IMR-90 (cell line): ENCODE measurements around the gene CPED1. TPM values are rescaled to one million over a fixed set of nuclear protein-coding genes. Genes with fewer than 3 reads are reported as not detected.

Experiments used
- ATAC-seq: fragments of 200-7000 bp; cut with Tn5 transposase; 2 replicates; pipeline ENCODE4 v1.9.1; 2020; ENCODE audit warnings: low read depth, mild to moderate bottlenecking, moderate library complexity
- BruUV-seq: library from RNA; stranded (reverse); fragments of 400-500 nt; replicated peaks from 2 replicates; lab custom pipeline; 2021; lab: Mats Ljungman, UMichigan
- CTCF ChIA-PET: fragments of 300-600 bp; formaldehyde crosslinking; extraction: SDS; loops from one replicate; lab custom pipeline; 2021; ENCODE audit warnings: antibody characterized with exemption; lab: Yijun Ruan, JAX
- POLR2A ChIA-PET: fragments of 300-600 bp; sonication (Branson Sonifier 250); formaldehyde crosslinking; loops from one replicate; lab custom pipeline; 2022; ENCODE audit warnings: antibody characterized with exemption; ENCODE audit not compliant: unreplicated experiment; lab: Charles Lee
- DNase-seq: peaks from one replicate; pipeline ENCODE4 v3.0.0; 2013
- H2AFZ ChIP-seq: replicated peaks from 2 replicates; pipeline ENCODE3; 2013; ENCODE audit warnings: low read length, mild to moderate bottlenecking; ENCODE audit not compliant: poor library complexity
- H2AK5ac ChIP-seq: 2 replicates; pipeline ENCODE4 v1.6.1; 2013; ENCODE audit warnings: low read depth, low read length, inconsistent platforms
- H2AK9ac ChIP-seq: replicated peaks from 2 replicates; pipeline ENCODE3; 2013; ENCODE audit warnings: mild to moderate bottlenecking, low read depth, low read length, moderate library complexity; ENCODE audit not compliant: poor library complexity
- H2BK120ac ChIP-seq: 2 replicates; pipeline ENCODE4 v1.6.1; 2013; ENCODE audit warnings: low read depth, low read length, inconsistent platforms
- H2BK15ac ChIP-seq: 3 replicates; pipeline ENCODE4 v1.6.1; 2013; ENCODE audit warnings: low read depth, low read length, inconsistent platforms
- H2BK20ac ChIP-seq: 2 replicates; pipeline ENCODE4 v1.6.1; 2013; ENCODE audit warnings: low read depth, mild to moderate bottlenecking, inconsistent platforms, low read length, moderate library complexity
- H2BK5ac ChIP-seq: 2 replicates; pipeline ENCODE4 v1.6.1; 2013; ENCODE audit warnings: mild to moderate bottlenecking, low read depth, low read length, inconsistent platforms; ENCODE audit not compliant: poor library complexity, severe bottlenecking
- H3K14ac ChIP-seq: replicated peaks from 2 replicates; pipeline ENCODE4 v1.6.1; 2013; ENCODE audit warnings: low read depth, low read length, inconsistent platforms
- H3K18ac ChIP-seq: 2 replicates; pipeline ENCODE4 v1.6.1; 2013; ENCODE audit warnings: low read depth, low read length, control low read depth
- H3K23ac ChIP-seq: 2 replicates; pipeline ENCODE4 v1.6.1; 2013; ENCODE audit warnings: low read depth, low read length, inconsistent platforms
- H3K27ac ChIP-seq: 2 replicates; pipeline ENCODE4 v1.5.1; 2013; ENCODE audit warnings: mild to moderate bottlenecking, control low read depth, low read length; ENCODE audit not compliant: insufficient read depth
- H3K27me3 ChIP-seq: 2 replicates; pipeline ENCODE4 v1.6.1; 2013; ENCODE audit warnings: low read length; ENCODE audit not compliant: control insufficient read depth, insufficient read depth
- H3K36me3 ChIP-seq: 2 replicates; pipeline ENCODE4 v1.6.1; 2013; ENCODE audit warnings: low read length, mixed read lengths; ENCODE audit not compliant: control insufficient read depth, insufficient read depth
- H3K4ac ChIP-seq: 2 replicates; pipeline ENCODE4 v1.6.1; 2013; ENCODE audit warnings: low read depth, low read length, inconsistent platforms
- H3K4me1 ChIP-seq: 2 replicates; pipeline ENCODE4 v1.6.1; 2013; ENCODE audit warnings: low read length, mixed read lengths; ENCODE audit not compliant: control insufficient read depth, insufficient read depth
- H3K4me2 ChIP-seq: 2 replicates; pipeline ENCODE4 v1.6.1; 2013; ENCODE audit warnings: low read depth, mild to moderate bottlenecking, control low read depth, low read length, moderate library complexity
- H3K4me3 ChIP-seq: 2 replicates; pipeline ENCODE4 v1.5.1; 2013; ENCODE audit warnings: low read depth, mild to moderate bottlenecking, control low read depth, low read length, moderate library complexity; ENCODE audit not compliant: insufficient read depth
- H3K56ac ChIP-seq: 2 replicates; pipeline ENCODE4 v1.6.1; 2013; ENCODE audit warnings: low read length, inconsistent platforms; ENCODE audit not compliant: insufficient read depth; ENCODE audit errors: extremely low read depth
- H3K79me1 ChIP-seq, 2 experiments: 2 replicates each; pipeline ENCODE4 v1.6.1; 2013; ENCODE audit warnings: low read length in 2 of 2, inconsistent platforms in 1 of 2, low read depth in 1 of 2
- H3K9ac ChIP-seq: 2 replicates; pipeline ENCODE4 v1.6.1; 2013; ENCODE audit warnings: low read depth, low read length, control low read depth
- H3K9me1 ChIP-seq: 2 replicates; pipeline ENCODE4 v1.6.1; 2013; ENCODE audit warnings: low read length, inconsistent platforms; ENCODE audit not compliant: insufficient read depth
- H3K9me3 ChIP-seq: 2 replicates; pipeline ENCODE4 v1.6.1; 2013; ENCODE audit warnings: low read length; ENCODE audit not compliant: control insufficient read depth, insufficient read depth
- H4K20me1 ChIP-seq: 2 replicates; pipeline ENCODE4 v1.6.1; 2013; ENCODE audit warnings: low read length, inconsistent platforms; ENCODE audit not compliant: insufficient read depth
- H4K5ac ChIP-seq: 2 replicates; pipeline ENCODE4 v1.6.1; 2013; ENCODE audit warnings: mild to moderate bottlenecking, low read depth, low read length, control low read depth
- H4K8ac ChIP-seq, 2 experiments: 2 replicates each; pipeline ENCODE4 v1.6.1; 2013; ENCODE audit warnings: low read depth in 2 of 2, low read length in 2 of 2, control low read depth in 1 of 2, inconsistent platforms in 1 of 2
- H4K91ac ChIP-seq: 2 replicates; pipeline ENCODE4 v1.6.1; 2013; ENCODE audit warnings: low read depth, low read length, inconsistent platforms; ENCODE audit not compliant: insufficient read depth
- NFE2L2 ChIP-seq: fragments of 150-350 bp; IDR thresholded peaks from 2 replicates; pipeline ENCODE4 v1.6.1; 2016; ENCODE audit warnings: low read depth, mild to moderate bottlenecking, low read length
- POLR2A ChIP-seq: IDR thresholded peaks from 2 replicates; pipeline ENCODE4 v1.6.1; 2012; ENCODE audit warnings: mild to moderate bottlenecking, low read depth, low read length
- WGBS, 2 experiments: methylation state at CpG; one replicate each; pipeline versions ENCODE4 v1.1.5 to v1.1.7; 2013; ENCODE audit warnings: missing lambda C conversion rate in 2 of 2; ENCODE audit not compliant: insufficient read length in 1 of 2; ENCODE audit errors: extremely low coverage in 2 of 2; 5-methylcytosine and 5-hydroxymethylcytosine counted together
- dilution Hi-C: fragments of 300-500 bp; cut with HindIII; formaldehyde crosslinking; loops from one replicate; pipeline ENCODE4 v1.14.3; 2018; ENCODE audit warnings: low sequenced_read_pairs; ENCODE audit not compliant: unreplicated experiment
- in situ Hi-C: fragments of 300-500 bp; cut with MboI; formaldehyde crosslinking; loops from 3 replicates; pipeline ENCODE4 v1.14.3; 2019; ENCODE audit warnings: low sequenced_read_pairs, inconsistent platforms, mixed read lengths
- intact Hi-C: fragments of 100-400 bp; cut with micrococcal nuclease; formaldehyde crosslinking; loops from 2 replicates; pipeline ENCODE4 v1.10.0; 2022
- polyA plus RNA-seq, 3 experiments: library from polyadenylated mRNA; depleted of rRNA; stranded (reverse); fragments of >200 nt; gene quantifications; 2 replicates each; pipeline ENCODE4 v1.2.3, GENCODE V29; 2012; ENCODE audit warnings: low replicate concordance in 1 of 3
- total RNA-seq: library from RNA; depleted of rRNA; stranded (reverse); fragments of >200 nt; gene quantifications from 2 replicates; pipeline ENCODE4 v1.2.3, GENCODE V29; 2012

The CPED1 gene
- total and polyA plus RNA-seq, 2 of the 4 experiments (the other 2 are of a cell fraction), result 31.2 to 96.8 TPM

DNA sequence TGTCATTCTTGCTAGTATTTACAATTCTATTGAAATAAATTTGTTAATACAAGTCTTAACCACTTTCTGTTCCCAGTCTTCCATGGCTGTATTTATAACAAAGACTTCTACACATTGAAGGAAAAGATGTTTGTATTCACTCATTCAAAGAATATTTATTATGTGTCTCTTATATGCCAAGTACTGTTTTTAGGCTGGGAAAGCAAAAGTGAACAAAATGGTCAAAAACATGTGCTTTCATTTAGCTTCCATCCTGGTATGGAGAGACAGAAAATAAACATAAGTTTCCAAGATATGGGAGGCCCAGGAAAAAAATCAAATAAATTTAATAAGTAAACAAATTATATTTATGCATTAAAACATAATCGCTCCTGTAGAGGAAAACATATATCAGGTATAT, 22.9 kb downstream of the CPED1 start:
- no peak for TF ChIP-seq POLR2A
- no peak for TF ChIP-seq NFE2L2
- intact Hi-C loops (no loop called here), in situ Hi-C loops (no loop called here), dilution Hi-C loops (no loop called here)
- Histone ChIP-seq H3K9me1 (peaks cover 12% of the 10 kb centered on the region), H3K36me3 (peaks cover 2% of the 10 kb centered on the region; the same call in 1 of the 2 replicates), H2BK5ac (no peak overlapping the region), H2AK9ac (no peak overlapping the region), H3K18ac (no peak overlapping the region), H3K4ac (no peak overlapping the region), H2BK15ac (no peak overlapping the region), H3K56ac (no peak overlapping the region), H3K27me3 (no peaks in the 10 kb centered on the region), H3K23ac (no peak overlapping the region), H3K79me1 (peaks cover 27 to 71% of the 10 kb centered on the region in 2 experiments), H3K4me1 (peaks cover 11% of the 10 kb centered on the region), H4K8ac (no peak overlapping the region), H3K9ac (no peak overlapping the region), H3K4me3 (no peak overlapping the region), H2AFZ (no peak overlapping the region), H2AK5ac (no peak overlapping the region), H4K91ac (no peak overlapping the region), H3K14ac (no peak overlapping the region), H4K5ac (no peak overlapping the region), H3K27ac (no peak overlapping the region), H3K9me3 (no peaks in the 10 kb centered on the region), H4K20me1 (peaks cover 6% of the 10 kb centered on the region; the same call in 1 of the 2 replicates), H2BK20ac (no peak overlapping the region), H3K4me2 (no peak overlapping the region), H2BK120ac (no peak overlapping the region)
- no peak for DNase-seq
- CTCF ChIA-PET, result interaction anchor here (0.6 to 1.5 kb wide), 2 partner anchors 11 to 65 kb away, joined by 3 read pairs; no protein-coding TSS in a partner anchor
- no peak for ATAC-seq
- WGBS, 2 experiments, result no CpG with 5 or more reads among the region's 1 CpG
- BruUV-seq, result no TSS peak
- POLR2A ChIA-PET, result no interaction called here
